ENCODE measurements around the gene OGFOD3.
"Not testable (repeated sequence)": the region's sequence is repeated elsewhere in the genome, so short reads cannot be mapped to it uniquely, and the experiment has no call there.

OGFOD3 gene

GRCh38 chr17:82383411-82383810 is 35.0 kb downstream of the OGFOD3 start:
- no peak for TF ChIP-seq CTCF (IDR thresholded peaks at IDR 0.05; ENCODE audit: extremely low read depth, insufficient read depth, missing control alignments)
- no peak for DNase-seq (ENCODE audit: low spot score)
- in situ Hi-C loops (cut with MboI; ENCODE audit: low pct_unique_long_range_greater_than_20kb, low sequenced_read_pairs, unreplicated experiment) = no loop called here

- in situ Hi-C loops (cut with MboI; ENCODE audit: low pct_unique_long_range_greater_than_20kb, low sequenced_read_pairs, unreplicated experiment) = no loop called here
- no peak for DNase-seq (ENCODE audit: low spot score)
- no peak for TF ChIP-seq CTCF (IDR thresholded peaks at IDR 0.05; ENCODE audit: extremely low read depth, insufficient read depth, missing control alignments)
These were observed 35.5 kb downstream of the OGFOD3 start for GRCh38 chr17:82382933-82383255.

- in situ Hi-C loops (cut with MboI; ENCODE audit: low pct_unique_long_range_greater_than_20kb, low sequenced_read_pairs, unreplicated experiment); DNase-seq (ENCODE audit: low spot score): not testable (repeated sequence)
These were observed 36.0 kb downstream of the OGFOD3 start for GRCh38 chr17:82382220-82382932.

- in situ Hi-C loops (cut with MboI; ENCODE audit: low pct_unique_long_range_greater_than_20kb, low sequenced_read_pairs, unreplicated experiment); DNase-seq (ENCODE audit: low spot score): not testable (repeated sequence)
These were observed 36.7 kb downstream of the OGFOD3 start for GRCh38 chr17:82381703-82382009.

- TF ChIP-seq CTCF (IDR thresholded peaks at IDR 0.05; ENCODE audit: extremely low read depth, insufficient read depth, missing control alignments) = no peak
- in situ Hi-C loops (cut with MboI; ENCODE audit: low pct_unique_long_range_greater_than_20kb, low sequenced_read_pairs, unreplicated experiment) = no loop called here
- no peak for DNase-seq (ENCODE audit: low spot score)
These were observed 37.3 kb downstream of the OGFOD3 start for GRCh38 chr17:82380860-82381702.

GRCh38 chr17:82378741-82379021 is 39.7 kb downstream of the OGFOD3 start:
- TF ChIP-seq CTCF (IDR thresholded peaks at IDR 0.05; ENCODE audit: extremely low read depth, insufficient read depth, missing control alignments) = no peak
- in situ Hi-C loops (cut with MboI; ENCODE audit: low pct_unique_long_range_greater_than_20kb, low sequenced_read_pairs, unreplicated experiment) = no loop called here

GRCh38 chr17:82377924-82378740 is 40.3 kb downstream of the OGFOD3 start:
- in situ Hi-C loops (cut with MboI; ENCODE audit: low pct_unique_long_range_greater_than_20kb, low sequenced_read_pairs, unreplicated experiment) = no loop called here
- no peak for TF ChIP-seq CTCF (IDR thresholded peaks at IDR 0.05; ENCODE audit: extremely low read depth, insufficient read depth, missing control alignments)
- no peak for DNase-seq (ENCODE audit: low spot score)

More at GRCh38 chr17:82378741-82379021, 39.7 kb downstream of the OGFOD3 start:
- DNase-seq (ENCODE audit: low spot score) = no peak

- in situ Hi-C loops (cut with MboI; ENCODE audit: low pct_unique_long_range_greater_than_20kb, low sequenced_read_pairs, unreplicated experiment); DNase-seq (ENCODE audit: low spot score): not testable (repeated sequence)
These were observed 41.1 kb downstream of the OGFOD3 start for GRCh38 chr17:82377294-82377693.
